Hippocampal formation (tissue), 2 donors: Measurements from ENCODE around the gene STX18.

Source experiments
- DNase-seq, 2 donors: peaks; one replicate each; lab custom pipeline; 2025; lab: John Stamatoyannopoulos, UW

Gene STX18

DNA sequence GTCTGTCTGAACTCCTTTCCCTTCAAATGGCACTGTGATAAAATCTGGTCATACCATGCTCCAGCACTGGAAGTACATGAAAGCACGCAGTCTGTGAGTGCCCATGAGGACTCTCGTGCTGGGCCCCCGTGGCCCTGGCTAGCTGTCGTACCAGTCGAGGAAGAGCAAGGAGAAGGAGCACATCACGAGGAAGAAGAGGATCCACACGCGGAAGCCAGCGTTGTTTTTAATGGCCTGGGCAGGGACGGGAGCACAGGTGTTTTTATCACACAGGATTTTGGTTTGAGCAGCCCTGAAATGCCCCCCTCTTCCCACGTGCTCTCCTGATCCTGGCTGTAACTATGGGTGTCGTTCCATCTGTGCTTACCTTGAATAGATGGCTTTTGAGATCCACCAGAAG, 122.0 kb downstream of the STX18 start:
- no peak for DNase-seq

- no peak for DNase-seq
Measured at GRCh38 chr4:4418676-4419390, 123.0 kb downstream of the STX18 start.

- no peak for DNase-seq
Measured at GRCh38 chr4:4417886-4418285, 124.0 kb downstream of the STX18 start.

GRCh38 chr4:4416981-4417380, 124.9 kb downstream of the STX18 start:
- no peak for DNase-seq

DNA sequence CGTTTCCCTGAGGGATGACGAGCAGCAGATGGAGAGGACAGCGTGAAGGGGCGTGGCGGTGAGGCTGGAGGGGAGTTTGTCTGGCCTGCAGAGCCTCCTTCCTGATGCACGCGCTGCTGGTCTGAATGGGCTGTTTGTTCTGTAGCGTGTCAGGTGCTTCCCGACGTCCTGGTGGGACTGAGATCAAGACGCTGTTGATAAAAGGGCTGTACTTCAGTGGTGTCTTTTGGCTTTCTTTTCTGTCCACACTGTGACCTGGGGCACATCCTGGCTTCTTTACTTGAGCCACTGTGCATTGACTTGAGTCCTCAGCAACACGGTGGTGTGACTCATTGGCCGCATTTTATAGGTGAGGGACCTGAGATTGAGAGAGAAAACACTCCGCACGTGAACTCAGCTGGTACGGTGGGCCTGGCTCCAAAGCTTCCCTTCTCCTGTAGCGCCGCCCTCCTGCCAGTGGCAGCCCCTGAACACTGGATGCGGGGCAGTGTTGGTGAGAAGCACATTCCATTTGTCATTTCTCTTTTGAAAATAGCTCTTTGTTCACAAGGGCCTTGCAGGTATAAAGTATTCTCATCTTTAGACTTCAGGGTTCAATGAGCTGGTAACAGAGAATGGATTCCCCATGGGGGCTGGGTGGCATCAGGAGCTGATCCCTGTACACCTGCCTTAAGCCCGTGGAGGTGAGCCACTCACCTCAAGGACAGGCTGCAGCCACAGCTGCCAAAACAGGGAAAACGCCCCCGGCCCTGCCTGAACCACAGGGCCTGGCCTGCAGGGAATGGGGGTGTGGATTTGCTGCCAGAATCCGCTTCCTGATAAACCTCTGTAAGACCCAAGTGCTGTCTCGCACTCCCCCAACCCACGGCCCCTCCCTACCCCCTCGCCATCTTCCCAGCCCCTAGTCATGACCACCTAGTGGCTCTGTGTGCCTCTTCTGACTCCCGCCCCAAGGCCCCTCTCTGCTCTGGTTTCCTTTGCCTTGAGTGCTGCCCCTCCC, 125.7 kb downstream of the STX18 start:
- no peak for DNase-seq

DNA sequence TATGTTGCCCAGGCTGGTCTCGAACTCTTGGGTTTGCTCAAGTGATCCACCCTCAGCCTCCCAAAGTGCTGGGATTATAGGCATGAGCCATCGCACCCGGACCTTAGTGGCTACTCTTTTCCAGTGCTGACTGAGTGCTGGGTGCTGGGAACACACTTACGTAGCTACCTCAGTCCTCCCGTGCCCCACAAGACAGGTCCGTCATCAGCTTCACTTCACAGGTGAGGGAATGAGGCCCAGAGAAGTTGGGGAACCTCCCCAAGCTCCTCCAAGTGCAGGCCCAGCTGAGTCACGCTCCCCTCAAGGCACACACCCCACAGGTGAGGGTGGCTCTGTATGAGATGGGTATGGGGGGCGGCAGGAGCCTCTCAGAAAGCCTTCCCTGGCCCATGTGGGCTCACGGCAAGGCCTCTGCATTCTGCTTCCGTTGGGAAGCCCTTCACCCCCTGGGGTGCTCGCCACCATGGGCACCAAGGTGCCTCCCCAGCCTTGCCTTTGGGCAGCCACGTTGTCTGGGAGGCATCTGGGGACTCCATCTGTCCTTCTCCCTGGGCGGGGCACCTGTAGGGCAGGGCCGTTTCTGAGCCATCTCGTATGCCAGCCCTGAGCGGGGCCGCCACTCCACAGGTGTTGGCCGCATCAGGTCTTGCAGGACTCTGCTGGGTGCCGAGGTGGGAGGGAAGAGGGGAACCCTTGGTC, 126.6 kb downstream of the STX18 start:
- DNase-seq: no peak

GRCh38 chr4:4413806-4414205, 128.0 kb downstream of the STX18 start:
- DNase-seq: no peak

- no peak for DNase-seq
Measured at GRCh38 chr4:4413373-4413725, 128.5 kb downstream of the STX18 start.

GRCh38 chr4:4412641-4413372, 129.0 kb downstream of the STX18 start:
- no peak for DNase-seq

DNA sequence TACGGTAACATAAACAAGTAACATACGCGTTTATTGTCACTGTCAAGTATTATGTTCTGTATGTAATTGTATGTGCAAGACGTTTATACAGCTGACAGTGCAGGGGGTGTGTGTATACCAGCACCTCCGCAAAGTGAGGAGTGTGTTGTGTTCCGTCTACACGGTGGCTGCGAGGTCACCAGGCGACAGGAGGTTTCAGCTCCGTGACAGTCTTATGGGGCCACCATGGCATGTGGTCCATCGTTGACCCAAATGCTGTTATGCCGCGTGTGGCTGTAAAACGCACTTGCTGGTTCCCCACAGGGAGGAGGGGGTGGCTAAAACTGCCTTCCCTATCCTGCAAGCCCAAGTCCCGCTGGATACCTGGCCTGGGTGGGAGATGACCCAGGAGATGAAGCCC, 129.9 kb downstream of the STX18 start:
- DNase-seq: no peak

DNA sequence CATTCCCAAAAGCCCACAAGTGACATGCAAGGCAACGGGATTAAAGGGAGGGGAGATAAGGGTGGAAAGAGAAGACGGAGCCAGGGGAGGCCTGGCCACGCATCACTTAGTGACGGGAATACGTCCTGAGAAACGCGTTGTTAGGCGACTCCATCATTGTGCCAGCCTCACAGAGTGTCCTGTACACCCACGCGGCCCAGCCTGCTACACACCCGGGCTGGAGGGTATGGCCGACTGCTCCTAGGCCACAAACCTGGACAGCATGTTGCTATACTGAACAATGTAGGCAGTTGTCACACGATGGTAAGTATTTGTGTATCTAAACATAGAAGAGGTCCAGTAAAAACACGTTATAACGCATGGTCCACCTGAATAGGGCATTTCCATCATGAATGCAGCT, 131.6 kb downstream of the STX18 start:
- DNase-seq: no peak

DNA sequence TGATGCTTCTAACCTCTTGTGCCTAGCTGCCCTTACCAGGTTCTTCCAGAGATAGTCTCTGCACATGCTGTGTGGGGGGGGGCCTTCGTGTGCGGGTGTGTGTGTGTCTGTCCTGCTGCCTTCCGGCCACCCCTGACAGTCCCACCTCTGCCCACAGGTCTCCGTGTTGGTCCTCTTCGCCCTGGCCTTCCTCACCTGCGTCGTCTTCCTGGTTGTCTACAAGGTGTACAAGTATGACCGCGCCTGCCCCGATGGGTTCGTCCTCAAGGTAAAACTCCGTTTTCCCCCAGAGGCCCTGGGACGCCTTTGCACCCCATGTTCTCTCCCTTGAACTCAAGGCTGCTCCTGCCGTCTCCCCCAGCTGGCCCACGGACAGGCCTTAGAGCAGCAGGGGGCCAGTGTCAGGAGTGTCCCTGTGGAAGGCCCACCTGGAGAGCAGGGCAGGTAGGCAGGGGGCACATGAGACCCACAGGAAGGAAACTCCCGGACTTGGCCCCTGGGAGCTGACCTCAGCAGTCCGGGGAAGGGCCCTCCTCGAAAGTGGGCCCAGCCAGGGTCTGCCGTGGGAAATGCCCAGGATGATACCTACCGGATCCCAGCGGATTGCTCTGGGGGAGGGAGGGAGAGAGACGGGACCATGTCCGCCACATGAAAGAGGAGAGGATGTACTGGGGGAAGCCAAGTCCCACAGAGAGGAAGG, 132.3 kb downstream of the STX18 start:
- no peak for DNase-seq

DNA sequence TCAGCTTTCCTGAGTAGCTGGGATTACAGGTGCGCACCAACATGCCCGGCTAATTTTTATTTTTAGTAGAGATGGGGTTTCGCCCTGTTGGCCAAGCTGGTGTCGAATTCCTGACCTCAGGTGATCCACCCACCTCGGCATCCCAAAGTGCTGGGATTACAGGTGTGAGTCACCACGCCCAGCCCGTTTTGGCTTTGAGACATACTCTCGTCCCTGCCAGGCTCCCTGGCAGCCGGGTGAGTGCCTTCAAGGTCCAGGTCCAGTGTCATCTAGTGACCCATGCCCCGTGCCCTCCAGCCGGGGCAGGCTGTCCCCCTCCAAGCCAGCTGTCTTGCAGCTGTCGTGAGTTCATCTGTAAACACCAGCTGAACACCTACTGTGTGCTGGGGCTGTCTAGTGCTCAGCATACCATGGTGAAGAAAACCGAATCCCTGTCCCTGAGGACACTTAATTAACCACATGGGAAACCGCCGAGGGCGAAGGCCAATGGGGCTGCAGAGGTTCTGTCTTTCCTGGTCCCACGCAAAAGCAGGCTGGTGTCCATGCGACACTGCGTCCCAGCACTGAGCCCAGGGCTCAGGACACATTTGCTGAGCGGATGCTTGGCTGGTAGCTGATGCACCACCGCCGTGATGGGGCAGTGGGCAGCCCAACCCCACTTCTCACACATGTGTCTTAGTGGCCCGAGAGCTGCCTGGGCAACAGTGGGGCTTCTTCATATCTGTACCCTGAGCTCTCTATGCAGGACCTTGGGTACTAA, 133.1 kb downstream of the STX18 start:
- DNase-seq: no peak

DNA sequence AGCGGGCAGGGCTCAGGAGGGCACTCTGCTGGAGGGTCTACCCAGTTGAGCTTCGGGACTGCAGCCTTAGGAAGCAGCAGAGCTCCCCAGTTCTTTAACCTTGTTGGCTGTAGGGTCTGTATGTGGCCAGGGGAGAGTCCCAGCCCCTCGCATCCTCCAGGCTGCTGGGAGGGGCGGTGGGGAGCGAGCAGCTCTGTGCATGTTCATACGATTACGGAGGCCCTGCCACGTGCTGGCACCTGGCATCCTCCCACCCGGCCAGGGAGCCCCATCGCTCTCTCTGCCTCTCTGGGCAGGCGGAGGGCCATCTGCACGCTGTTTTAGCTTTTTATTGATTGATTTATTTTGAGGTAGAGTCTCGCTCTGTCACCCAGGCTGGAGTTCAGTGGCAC, 133.7 kb downstream of the STX18 start:
- DNase-seq: no peak

GRCh38 chr4:4407299-4408131, 134.3 kb downstream of the STX18 start:
- no peak for DNase-seq

GRCh38 chr4:4406455-4407298, 135.2 kb downstream of the STX18 start:
- no peak for DNase-seq

GRCh38 chr4:4405358-4405962, 136.4 kb downstream of the STX18 start:
- DNase-seq: no peak

DNA sequence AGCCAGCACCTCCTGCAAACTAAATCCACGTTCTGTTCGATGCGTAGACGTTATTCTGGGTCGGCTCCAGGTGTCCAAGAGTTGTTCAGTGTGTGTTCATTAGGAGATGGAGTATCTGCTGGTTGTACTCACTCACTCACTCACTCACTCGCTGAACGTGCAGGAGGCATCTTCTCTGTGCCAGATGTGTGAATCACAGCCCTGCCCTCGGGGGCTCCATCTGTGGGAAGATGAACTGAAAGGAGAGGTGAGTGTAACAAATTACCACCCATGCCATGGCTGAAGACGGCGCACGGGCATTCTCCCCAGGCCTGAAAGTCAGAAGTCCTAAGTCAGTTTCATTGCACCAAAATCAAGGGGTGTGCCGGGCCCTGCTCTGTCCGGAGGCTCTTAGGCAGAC, 138.9 kb downstream of the STX18 start:
- DNase-seq: no peak
